Measurements from ENCODE around the gene FADS1. TPM values are rescaled to one million over a fixed set of nuclear protein-coding genes. Genes with fewer than 3 reads are reported as not detected.

The FADS1 gene
- total and polyA plus RNA-seq, 2 of the 8 experiments (the other 6 are each of a cell fraction or from before 2014, with no cell fraction given) = 115 to 141 TPM

DNA sequence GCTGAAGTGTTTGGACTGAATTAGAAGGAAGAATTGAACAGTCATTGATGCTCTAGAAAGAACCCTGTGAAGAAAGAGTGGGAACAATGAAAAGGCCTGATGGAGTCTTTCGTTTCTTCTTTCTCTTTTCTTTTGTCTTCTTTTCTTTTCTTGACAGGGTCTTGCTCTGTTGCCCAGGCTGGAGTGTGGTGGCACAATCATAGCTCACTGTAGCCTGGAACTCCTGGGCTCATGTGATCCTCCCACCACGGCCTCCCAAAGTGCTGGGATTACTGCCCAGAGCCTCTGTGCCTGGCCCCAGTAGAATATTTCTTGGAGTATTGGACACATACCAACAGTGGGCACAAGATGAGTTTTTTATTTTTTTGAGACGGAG lies 23.0 kb downstream of the FADS1 start:
- no peak overlapping the region for H2BK5ac ChIP-seq (ENCODE audit: low read depth, low read length)
- no peak overlapping the region for H2BK120ac ChIP-seq (replicated peaks; ENCODE audit: low read depth, low read length)
- no peaks in the 10 kb centered on the region for H3K27me3 ChIP-seq (replicated peaks in 1 of 4; ENCODE audit: control insufficient read depth in 3 of 4, extremely low read depth in 1 of 4, insufficient read depth in 3 of 4, low read length in 3 of 4)
- H3K18ac ChIP-seq (ENCODE audit: extremely low read depth, low read length) = no peak overlapping the region
- no peak overlapping the region for H2BK15ac ChIP-seq (ENCODE audit: low read length)
- H3K23me2 ChIP-seq (ENCODE audit: low read depth, low read length) = peaks cover 2% of the 10 kb centered on the region; the same call in 1 of the 2 replicates
- no peak overlapping the region for H4K5ac ChIP-seq (ENCODE audit: insufficient read length, low read depth, low read length)
- H3K4me1 ChIP-seq (replicated peaks in 1 of 4; ENCODE audit: control insufficient read depth in 3 of 4, insufficient read depth in 4 of 4, low read length in 3 of 4) = 0 out of 7 replicates have a peak, but pooled peaks cover 0 to 2% (median 0%) of the 10 kb centered on the region in 4 experiments
- peak overlapping the region; percentile 68 to 93 for H3K4me2 ChIP-seq (ENCODE audit: insufficient read depth in 1 of 2, low read depth in 2 of 2, low read length in 2 of 2)
- H2AK5ac ChIP-seq (ENCODE audit: low read depth, low read length) = no peak overlapping the region; the same call in 1 of the 2 replicates
- no peak overlapping the region for H3K14ac ChIP-seq (ENCODE audit: insufficient read length)
- no peak overlapping the region for H3K23ac ChIP-seq (ENCODE audit: insufficient read length)
- FAIRE-seq (no peak), DNase-seq (ENCODE audit: low read depth in 1 of 2, low spot score in 2 of 2) (no peak)
- peaks cover 14 to 33% (median 29%) of the 10 kb centered on the region in 4 experiments; a peak in 7 of 8 replicates for H3K36me3 ChIP-seq (ENCODE audit: control insufficient read depth in 2 of 4, insufficient read depth in 4 of 4, low read length in 3 of 4)
- POLR2A ChIA-PET (ENCODE audit: partially characterized antibody) = interaction anchor here (1.3 to 20.9 kb wide), 12 partner anchors 9 to 64 kb away, joined by 3 to 354 read pairs (median 11); partner anchors contain the start of genes FADS1, FADS2 and MYRF
- peaks cover 4 to 5% of the 10 kb centered on the region in 2 experiments for H4K20me1 ChIP-seq (replicated peaks in 1 of 2; ENCODE audit: control insufficient read depth in 1 of 2, insufficient read depth in 2 of 2, low read length in 2 of 2)
- H3K79me1 ChIP-seq (ENCODE audit: low read depth, low read length) = no peaks in the 10 kb centered on the region; the same call in 1 of the 2 replicates
- H3K9ac ChIP-seq (replicated peaks in 1 of 4; ENCODE audit: extremely low read depth in 1 of 4, low read depth in 3 of 4, low read length in 3 of 4) = peak overlapping the region in 3 of 4 experiments; percentile 99 to 100 (median 99); a peak in 3 of 7 replicates
- 91% methylated on average over 3 of the region's 3 CpGs; no CpG with 5 or more reads in 1 of the 2 experiments for WGBS, 2 experiments (ENCODE audit: extremely low coverage in 1 of 2, insufficient coverage in 1 of 2, insufficient read length in 1 of 2, insufficient replicate concordance in 2 of 2, low coverage in 1 of 2, low lambda C conversion rate in 2 of 2, missing lambda C conversion rate in 1 of 2)
- CTCF ChIA-PET (ENCODE audit: partially characterized antibody) = interaction anchor here (1.5 to 10.5 kb wide), 4 partner anchors 13 to 154 kb away, joined by 4 to 168 read pairs (median 7); no protein-coding TSS in a partner anchor
- peaks cover 8 to 58% of the 10 kb centered on the region in 2 experiments for H3K79me2 ChIP-seq (ENCODE audit: control insufficient read depth in 1 of 2, insufficient read depth in 2 of 2, low read length in 2 of 2)
- H2BK12ac ChIP-seq (ENCODE audit: low read depth, low read length) = no peak overlapping the region
- peak overlapping the region; percentile 86 to 99 (median 98) for H3K4me3 ChIP-seq (ENCODE audit: extremely low read depth in 1 of 4, insufficient read depth in 2 of 4, low read depth in 3 of 4, low read length in 4 of 4)
- H3K4ac ChIP-seq (replicated peaks; ENCODE audit: insufficient read length, low read depth, low read length) = no peak overlapping the region
- H3K27ac ChIP-seq (ENCODE audit: low read depth, low read length) = no peak overlapping the region
- no peak overlapping the region for H3K56ac ChIP-seq (replicated peaks; ENCODE audit: insufficient read length, low read depth, low read length)
- no peak overlapping the region for H2AFZ ChIP-seq (ENCODE audit: low read length)
- H3K9me3 ChIP-seq (ENCODE audit: insufficient read depth in 2 of 2, low read depth in 1 of 2, low read length in 1 of 2) = no peaks in the 10 kb centered on the region
- H4K91ac ChIP-seq (replicated peaks; ENCODE audit: insufficient read length, low read length) = no peak overlapping the region
- H4K8ac ChIP-seq (ENCODE audit: extremely low read depth, insufficient read depth, low read length) = no peak overlapping the region
- no peak overlapping the region for H2BK20ac ChIP-seq (ENCODE audit: low read length)
- no peak for TF ChIP-seq NANOG (IDR thresholded peaks at IDR 0.05; ENCODE audit: insufficient read depth, low read depth, low read length, poor library complexity, severe bottlenecking)
- TF ChIP-seq, protein P1, sequence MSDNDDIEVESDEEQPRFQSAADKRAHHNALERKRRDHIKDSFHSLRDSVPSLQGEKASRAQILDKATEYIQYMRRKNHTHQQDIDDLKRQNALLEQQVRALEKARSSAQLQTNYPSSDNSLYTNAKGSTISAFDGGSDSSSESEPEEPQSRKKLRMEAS (IDR thresholded peaks at IDR 0.05) = no peak
- TF ChIP-seq SIRT6 (IDR thresholded peaks at IDR 0.05; ENCODE audit: low read length) = no peak
- no peak for TF ChIP-seq RFX5 (IDR thresholded peaks at IDR 0.05; ENCODE audit: borderline replicate concordance, low read depth, low read length)
- TF ChIP-seq SUZ12 (IDR thresholded peaks at IDR 0.05; ENCODE audit: low read length) = no peak
- TF ChIP-seq SIN3A (conservative IDR thresholded peaks at IDR 0.05 in 1 of 2, IDR thresholded peaks at IDR 0.05 in 1 of 2; ENCODE audit: low read depth in 1 of 2, low read length in 2 of 2) = no peak
- no peak for TF ChIP-seq SP4 (IDR thresholded peaks at IDR 0.05; ENCODE audit: low read length)
- TF ChIP-seq GABPA (IDR thresholded peaks at IDR 0.05; ENCODE audit: borderline replicate concordance, insufficient read depth, low read length) = no peak
- TF ChIP-seq SP2 (IDR thresholded peaks at IDR 0.05; ENCODE audit: low read length) = no peak
- TF ChIP-seq RBBP5 (IDR thresholded peaks at IDR 0.05; ENCODE audit: borderline replicate concordance, low read depth, low read length) = no peak
- no peak for TF ChIP-seq PHF8 (conservative IDR thresholded peaks at IDR 0.05; ENCODE audit: low read depth, low read length)
- no peak for TF ChIP-seq BACH1 (IDR thresholded peaks at IDR 0.05; ENCODE audit: low read length)
- TF ChIP-seq CHD1 (IDR thresholded peaks at IDR 0.05; ENCODE audit: low read depth, low read length) = no peak
- no peak for TF ChIP-seq SP1 (IDR thresholded peaks at IDR 0.05; ENCODE audit: low read depth, low read length)
